CD14-positive monocyte (primary cell): Measurements from ENCODE around the gene PLG. TPM values are rescaled to one million over a fixed set of nuclear protein-coding genes. Genes with fewer than 3 reads are reported as not detected.

Experiments
- DNase-seq, 3 donors: peaks; one replicate each; pipeline ENCODE4 v3.0.0-alpha.2; 2011 to 2022
- H2AFZ ChIP-seq: 2 replicates; pipeline ENCODE4 v1.6.0; 2012; ENCODE audit warnings: mild to moderate bottlenecking, low read depth, low read length, inconsistent platforms; ENCODE audit not compliant: insufficient read depth, poor library complexity, severe bottlenecking
- H3K27ac ChIP-seq, 2 donors: 1 replicate in 1 of 2; 2 replicates in 1 of 2; pipeline ENCODE4 v1.5.1; 2012 to 2013; ENCODE audit warnings: low read length in 2 of 2, control low read depth in 1 of 2, inconsistent platforms in 1 of 2, low read depth in 1 of 2, mild to moderate bottlenecking in 1 of 2
- H3K27me3 ChIP-seq, 2 donors: one replicate each; pipeline versions ENCODE4 v1.6.0 to v1.6.1; 2011 to 2013; ENCODE audit warnings: low read length in 2 of 2; ENCODE audit not compliant: control insufficient read depth in 2 of 2, insufficient read depth in 2 of 2
- H3K36me3 ChIP-seq, 2 donors: replicated peaks in 1 of 2; 1 replicate in 1 of 2; 2 replicates in 1 of 2; pipeline versions ENCODE4 v1.5.1 to v1.6.1; 2012 to 2013; ENCODE audit warnings: low read length in 2 of 2, control low read depth in 1 of 2, inconsistent platforms in 1 of 2, mild to moderate bottlenecking in 1 of 2; ENCODE audit not compliant: insufficient read depth in 2 of 2, control insufficient read depth in 1 of 2
- H3K4me1 ChIP-seq, 2 donors: 1 replicate in 1 of 2; 2 replicates in 1 of 2; pipeline versions ENCODE4 v1.5.1 to v1.6.1; 2012 to 2013; ENCODE audit warnings: low read length in 2 of 2, control low read depth in 1 of 2, inconsistent platforms in 1 of 2, mild to moderate bottlenecking in 1 of 2, moderate library complexity in 1 of 2; ENCODE audit not compliant: insufficient read depth in 2 of 2, control insufficient read depth in 1 of 2
- H3K4me2 ChIP-seq: replicated peaks from 2 replicates; pipeline ENCODE3; 2012; ENCODE audit warnings: low read length, moderate library complexity, mild to moderate bottlenecking; ENCODE audit not compliant: poor library complexity, severe bottlenecking; ENCODE audit errors: extremely low read depth
- H3K4me3 ChIP-seq, 3 experiments: fragments of 200-600 bp in 1 of 3; sonication (generic) in 1 of 3; replicated peaks in 1 of 3; 1 replicate in 2 of 3; 2 replicates in 1 of 3; pipeline ENCODE4 v1.5.1; 2011 to 2013; ENCODE audit warnings: low read length in 3 of 3, mild to moderate bottlenecking in 3 of 3, control low read depth in 2 of 3, low read depth in 2 of 3, inconsistent platforms in 1 of 3, moderate library complexity in 1 of 3
- H3K79me2 ChIP-seq: 2 replicates; pipeline ENCODE4 v1.6.0; 2012; ENCODE audit warnings: mild to moderate bottlenecking, control low read depth, inconsistent platforms, low read length, moderate library complexity; ENCODE audit not compliant: insufficient read depth
- H3K9ac ChIP-seq: 2 replicates; pipeline ENCODE4 v1.6.0; 2017; ENCODE audit warnings: low read length, mild to moderate bottlenecking; ENCODE audit not compliant: insufficient read depth, poor library complexity, severe bottlenecking
- H3K9me3 ChIP-seq, 2 donors: replicated peaks in 1 of 2; 1 replicate in 1 of 2; 2 replicates in 1 of 2; pipeline versions ENCODE4 v1.5.1 to v1.6.1; 2012 to 2013; ENCODE audit warnings: low read length in 2 of 2, control low read depth in 1 of 2; ENCODE audit not compliant: control insufficient read depth in 1 of 2, insufficient read depth in 1 of 2
- H4K20me1 ChIP-seq: 2 replicates; pipeline ENCODE4 v1.6.0; 2012; ENCODE audit warnings: mild to moderate bottlenecking, low read length, control low read depth, moderate library complexity; ENCODE audit not compliant: insufficient read depth
- H3K27ac Mint-ChIP-seq, 7 donors: one replicate each; pipeline ENCODE4 v1.8.0; 2020; ENCODE audit warnings: mild to moderate bottlenecking in 7 of 7, mixed read lengths in 7 of 7, moderate library complexity in 6 of 7, inconsistent platforms in 2 of 7
- H3K27me3 Mint-ChIP-seq, 3 donors: one replicate each; pipeline ENCODE4 v1.8.0; 2021 to 2022; ENCODE audit warnings: low read depth in 3 of 3, mild to moderate bottlenecking in 3 of 3, mixed read lengths in 3 of 3, moderate library complexity in 3 of 3, inconsistent platforms in 1 of 3
- H3K36me3 Mint-ChIP-seq, 2 donors: one replicate each; pipeline ENCODE4 v1.8.0; 2020; ENCODE audit warnings: mixed read lengths in 2 of 2, inconsistent platforms in 1 of 2, mild to moderate bottlenecking in 1 of 2
- H3K4me1 Mint-ChIP-seq: one replicate; pipeline ENCODE4 v1.8.0; 2020; ENCODE audit warnings: mild to moderate bottlenecking, mixed read lengths
- H3K4me3 Mint-ChIP-seq, 2 donors: one replicate each; pipeline ENCODE4 v1.8.0; 2020; ENCODE audit warnings: mild to moderate bottlenecking in 2 of 2, mixed read lengths in 2 of 2, moderate library complexity in 1 of 2
- H3K9me3 Mint-ChIP-seq, 7 donors: one replicate each; pipeline ENCODE4 v1.8.0; 2020 to 2022; ENCODE audit warnings: mixed read lengths in 7 of 7, mild to moderate bottlenecking in 6 of 7, moderate library complexity in 6 of 7, inconsistent platforms in 2 of 7
- WGBS: methylation state at CpG from one replicate; pipeline ENCODE4 v1.1.5; 2013; ENCODE audit warnings: missing lambda C conversion rate; ENCODE audit not compliant: insufficient coverage; 5-methylcytosine and 5-hydroxymethylcytosine counted together
- intact Hi-C, 2 donors: fragments of 100-400 bp; cut with micrococcal nuclease; formaldehyde crosslinking; loops; one replicate each; pipeline versions ENCODE4 v1.15.0 to v1.15.1; 2023
- polyA plus RNA-seq, 3 donors: library from polyadenylated mRNA; depleted of rRNA in 1 of 3; unstranded in 2 of 3; stranded (reverse) in 1 of 3; fragments of 300-500 nt in 2 of 3; fragments of >200 nt in 1 of 3; fragmentation: Illumina TruSeq in 2 of 3; gene quantifications; 1 replicate in 2 of 3; 2 replicates in 1 of 3; pipeline ENCODE4 v1.2.3, GENCODE V29; 2012 to 2021
- TF ChIP-seq, protein P1 (sequence below): fragments of 200-600 bp; IDR thresholded peaks from one replicate; pipeline ENCODE4 v1.8.0; 2022; ENCODE audit warnings: antibody characterized with exemption, mild to moderate bottlenecking

The PLG gene
- polyA plus RNA-seq, 3 donors = not detected

DNA sequence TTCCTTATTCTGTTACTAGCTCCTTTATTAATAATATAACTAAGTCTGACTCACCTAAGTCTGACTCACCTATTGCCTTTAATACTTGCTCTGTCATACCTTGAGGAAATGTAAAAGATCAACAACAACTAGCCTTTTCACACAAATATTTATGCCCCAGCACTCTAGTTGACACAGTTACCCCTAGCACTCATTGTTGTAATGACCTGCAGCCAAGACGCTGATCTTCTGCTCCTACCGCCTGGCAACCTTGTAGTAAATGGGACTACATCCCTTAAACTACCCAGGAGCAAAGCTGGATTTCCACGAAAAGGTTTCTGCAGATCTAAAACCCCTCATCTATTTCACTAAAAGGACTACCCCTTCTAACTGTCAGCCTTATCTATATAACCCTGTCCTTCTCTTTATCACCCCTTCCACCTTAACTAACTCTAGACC is 90.0 kb downstream of the PLG start:
- H3K4me1 Mint-ChIP-seq = no peaks in the 10 kb centered on the region
- no peaks in the 10 kb centered on the region for H3K36me3 Mint-ChIP-seq
- intact Hi-C loops = no loop called here
- Histone ChIP-seq H3K36me3 (no peaks in the 10 kb centered on the region), H3K9ac (no peak overlapping the region), H3K27me3 (no peaks in the 10 kb centered on the region), H4K20me1 (no peaks in the 10 kb centered on the region), H3K4me3 (no peak overlapping the region), H3K79me2 (no peaks in the 10 kb centered on the region), H3K27ac (no peak overlapping the region), H3K4me1 (no peaks in the 10 kb centered on the region), H2AFZ (no peak overlapping the region), H3K4me2 (no peak overlapping the region), H3K9me3 (peaks cover 0 to 7% of the 10 kb centered on the region in 2 donors)
- H3K9me3 Mint-ChIP-seq = peaks cover 0 to 9% (median 3%) of the 10 kb centered on the region in 7 donors
- 97% methylated on average over 2 of the region's 3 CpGs for WGBS
- no peak overlapping the region for H3K27ac Mint-ChIP-seq
- TF ChIP-seq, protein P1, sequence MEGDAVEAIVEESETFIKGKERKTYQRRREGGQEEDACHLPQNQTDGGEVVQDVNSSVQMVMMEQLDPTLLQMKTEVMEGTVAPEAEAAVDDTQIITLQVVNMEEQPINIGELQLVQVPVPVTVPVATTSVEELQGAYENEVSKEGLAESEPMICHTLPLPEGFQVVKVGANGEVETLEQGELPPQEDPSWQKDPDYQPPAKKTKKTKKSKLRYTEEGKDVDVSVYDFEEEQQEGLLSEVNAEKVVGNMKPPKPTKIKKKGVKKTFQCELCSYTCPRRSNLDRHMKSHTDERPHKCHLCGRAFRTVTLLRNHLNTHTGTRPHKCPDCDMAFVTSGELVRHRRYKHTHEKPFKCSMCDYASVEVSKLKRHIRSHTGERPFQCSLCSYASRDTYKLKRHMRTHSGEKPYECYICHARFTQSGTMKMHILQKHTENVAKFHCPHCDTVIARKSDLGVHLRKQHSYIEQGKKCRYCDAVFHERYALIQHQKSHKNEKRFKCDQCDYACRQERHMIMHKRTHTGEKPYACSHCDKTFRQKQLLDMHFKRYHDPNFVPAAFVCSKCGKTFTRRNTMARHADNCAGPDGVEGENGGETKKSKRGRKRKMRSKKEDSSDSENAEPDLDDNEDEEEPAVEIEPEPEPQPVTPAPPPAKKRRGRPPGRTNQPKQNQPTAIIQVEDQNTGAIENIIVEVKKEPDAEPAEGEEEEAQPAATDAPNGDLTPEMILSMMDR = no peak
- H3K27me3 Mint-ChIP-seq = peaks cover 0 to 2% (median 1%) of the 10 kb centered on the region in 3 donors
- DNase-seq = no peak
- no peak overlapping the region for H3K4me3 Mint-ChIP-seq

DNA sequence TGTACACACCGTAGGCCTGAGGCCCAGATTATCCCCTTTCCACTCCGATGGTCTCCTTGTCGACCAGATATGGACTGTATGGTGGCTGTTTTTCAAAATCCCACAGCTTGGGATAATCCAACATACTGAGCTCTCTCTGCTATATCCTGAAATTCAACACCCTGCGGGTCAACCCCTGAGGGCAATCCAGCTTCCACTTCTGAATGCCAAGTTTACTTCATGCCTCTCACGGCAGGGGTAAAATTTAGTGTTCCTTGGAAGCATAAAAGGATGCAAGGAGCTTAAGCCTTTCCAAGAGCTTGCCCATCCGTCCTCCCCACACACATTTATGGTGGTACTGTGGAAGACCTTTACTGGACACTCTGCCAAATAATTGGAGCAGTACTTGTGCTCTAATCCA is 90.7 kb downstream of the PLG start:
- H3K79me2 ChIP-seq = no peaks in the 10 kb centered on the region
- H3K4me3 ChIP-seq = no peak overlapping the region
- H3K4me1 Mint-ChIP-seq = no peaks in the 10 kb centered on the region
- H3K27me3 ChIP-seq = no peaks in the 10 kb centered on the region
- peaks cover 0 to 5% (median 3%) of the 10 kb centered on the region in 7 donors for H3K9me3 Mint-ChIP-seq
- H3K4me2 ChIP-seq = no peak overlapping the region
- peaks cover 0 to 1% (median 1%) of the 10 kb centered on the region in 3 donors for H3K27me3 Mint-ChIP-seq
- H3K36me3 ChIP-seq = no peaks in the 10 kb centered on the region
- TF ChIP-seq, protein P1 = no peak
- no peak overlapping the region for H3K27ac Mint-ChIP-seq
- H3K4me3 Mint-ChIP-seq = no peak overlapping the region
- no peak overlapping the region for H3K27ac ChIP-seq
- 67% methylated on average over 3 of the region's 6 CpGs for WGBS
- H3K9me3 ChIP-seq = peaks cover 0 to 7% of the 10 kb centered on the region in 2 donors
- H3K36me3 Mint-ChIP-seq = no peaks in the 10 kb centered on the region
- no peak overlapping the region for H2AFZ ChIP-seq
- H4K20me1 ChIP-seq = no peaks in the 10 kb centered on the region
- intact Hi-C loops = no loop called here
- H3K4me1 ChIP-seq = no peaks in the 10 kb centered on the region
- no peak overlapping the region for H3K9ac ChIP-seq
- DNase-seq = no peak
